IMR-90 (cell line): Measurements from ENCODE around the gene GRK5.

Experiments used
- CEBPB ChIP-seq: IDR thresholded peaks from 2 replicates; pipeline ENCODE4 v1.6.1; 2012; ENCODE audit warnings: low read depth, low read length, improper control_type of control experiment
- CTCF ChIP-seq: conservative IDR thresholded peaks from 2 replicates; pipeline ENCODE4 v1.5.1; 2012; ENCODE audit warnings: mild to moderate bottlenecking, low read depth, low read length, improper control_type of control experiment
- ELK1 ChIP-seq: fragments of 150-350 bp; IDR thresholded peaks from 2 replicates; pipeline ENCODE4 v1.6.1; 2016; ENCODE audit warnings: low read depth, mild to moderate bottlenecking, low read length, moderate library complexity, borderline replicate concordance
- FOS ChIP-seq: fragments of 150-350 bp; IDR thresholded peaks from 2 replicates; pipeline ENCODE4 v1.6.1; 2016; ENCODE audit warnings: low read depth, low read length
- MAFK ChIP-seq: IDR thresholded peaks from 2 replicates; pipeline ENCODE4 v1.6.1; 2012; ENCODE audit warnings: low read depth, low read length, improper control_type of control experiment
- MAZ ChIP-seq: IDR thresholded peaks from 2 replicates; pipeline ENCODE4 v1.6.1; 2012; ENCODE audit warnings: low read depth, mild to moderate bottlenecking, low read length, improper control_type of control experiment, moderate library complexity, borderline replicate concordance
- MXI1 ChIP-seq: IDR thresholded peaks from 2 replicates; pipeline ENCODE4 v1.6.1; 2012; ENCODE audit warnings: low read depth, mild to moderate bottlenecking, low read length, moderate library complexity, borderline replicate concordance
- POLR2A ChIP-seq: IDR thresholded peaks from 2 replicates; pipeline ENCODE4 v1.6.1; 2012; ENCODE audit warnings: mild to moderate bottlenecking, low read depth, low read length
- RAD21 ChIP-seq: IDR thresholded peaks from 2 replicates; pipeline ENCODE4 v1.6.1; 2012; ENCODE audit warnings: low read length, improper control_type of control experiment
- RCOR1 ChIP-seq: IDR thresholded peaks from 2 replicates; pipeline ENCODE4 v1.6.1; 2012; ENCODE audit warnings: mild to moderate bottlenecking, low read length, improper control_type of control experiment; ENCODE audit not compliant: insufficient replicate concordance
- RFX5 ChIP-seq: IDR thresholded peaks from 2 replicates; pipeline ENCODE4 v1.8.0; 2012; ENCODE audit warnings: low read depth, mild to moderate bottlenecking, low read length, moderate library complexity
- SMC3 ChIP-seq: fragments of 150-350 bp; IDR thresholded peaks from 2 replicates; pipeline ENCODE4 v1.6.1; 2016; ENCODE audit warnings: low read depth, mild to moderate bottlenecking, antibody characterized with exemption, low read length, moderate library complexity
- USF2 ChIP-seq: fragments of 150-350 bp; IDR thresholded peaks from 2 replicates; pipeline ENCODE4 v1.6.1; 2017; ENCODE audit warnings: mild to moderate bottlenecking, antibody characterized with exemption, low read length, low read depth

GRCh38 chr10:119337223-119337622 is 129.9 kb downstream of the GRK5 start:
- TF ChIP-seq CTCF (no peak), FOS (no peak), RAD21 (no peak), MXI1 (no peak), POLR2A (no peak), SMC3 (no peak), CEBPB (no peak), USF2 (no peak), RFX5 (no peak), MAZ (no peak), MAFK (no peak), ELK1 (no peak), RCOR1 (no peak)
